ENCODE measurements around the gene CFAP299.

Gene CFAP299

GRCh38 chr4:80911458-80911857, 575.9 kb downstream of the CFAP299 start:
- DNase-seq (ENCODE audit: low read depth in 2 of 3, low spot score in 1 of 3): no peak

GRCh38 chr4:80912350-80912749, 576.8 kb downstream of the CFAP299 start:
- no peak for DNase-seq (ENCODE audit: low read depth in 2 of 3, low spot score in 1 of 3)

GRCh38 chr4:80913381-80913780, 577.9 kb downstream of the CFAP299 start:
- no peak for DNase-seq (ENCODE audit: low read depth in 2 of 3, low spot score in 1 of 3)

GRCh38 chr4:80916770-80917169, 581.2 kb downstream of the CFAP299 start:
- no peak for DNase-seq (ENCODE audit: low read depth in 2 of 3, low spot score in 1 of 3)

GRCh38 chr4:80918004-80918403, 582.5 kb downstream of the CFAP299 start:
- no peak for DNase-seq (ENCODE audit: low read depth in 2 of 3, low spot score in 1 of 3)

- DNase-seq (ENCODE audit: low read depth in 2 of 3, low spot score in 1 of 3): no peak
Measured at GRCh38 chr4:80921441-80921840, 585.9 kb downstream of the CFAP299 start.

- DNase-seq (ENCODE audit: low read depth in 2 of 3, low spot score in 1 of 3): no peak
Measured at GRCh38 chr4:80922941-80923340, 587.4 kb downstream of the CFAP299 start.

- DNase-seq (ENCODE audit: low read depth in 2 of 3, low spot score in 1 of 3): no peak
Measured at GRCh38 chr4:80925293-80925692, 589.8 kb downstream of the CFAP299 start.

- no peak for DNase-seq (ENCODE audit: low read depth in 2 of 3, low spot score in 1 of 3)
Measured at GRCh38 chr4:80926446-80926845, 590.9 kb downstream of the CFAP299 start.

GRCh38 chr4:80926891-80927290, 591.4 kb downstream of the CFAP299 start:
- no peak for DNase-seq (ENCODE audit: low read depth in 2 of 3, low spot score in 1 of 3)

GRCh38 chr4:80927420-80927819, 591.9 kb downstream of the CFAP299 start:
- DNase-seq (ENCODE audit: low read depth in 2 of 3, low spot score in 1 of 3): no peak

- no peak for DNase-seq (ENCODE audit: low read depth in 2 of 3, low spot score in 1 of 3)
Measured at GRCh38 chr4:80931631-80932081, 596.1 kb downstream of the CFAP299 start.

GRCh38 chr4:80948141-80948540, 612.6 kb downstream of the CFAP299 start:
- DNase-seq (ENCODE audit: low read depth in 2 of 3, low spot score in 1 of 3): no peak

- DNase-seq (ENCODE audit: low read depth in 2 of 3, low spot score in 1 of 3): no peak
Measured at GRCh38 chr4:80948995-80949394, 613.5 kb downstream of the CFAP299 start.

GRCh38 chr4:80956421-80956820, 620.9 kb downstream of the CFAP299 start:
- no peak for DNase-seq (ENCODE audit: low read depth in 2 of 3, low spot score in 1 of 3)

- no peak for DNase-seq (ENCODE audit: low read depth in 2 of 3, low spot score in 1 of 3)
Measured at GRCh38 chr4:80963051-80963450, 627.5 kb downstream of the CFAP299 start.

GRCh38 chr4:80967346-80967745, 631.8 kb downstream of the CFAP299 start:
- no peak for DNase-seq (ENCODE audit: low read depth in 2 of 3, low spot score in 1 of 3)

GRCh38 chr4:80980239-80980638, 644.7 kb downstream of the CFAP299 start:
- no peak for DNase-seq (ENCODE audit: low read depth in 2 of 3, low spot score in 1 of 3)

- DNase-seq (ENCODE audit: low read depth in 2 of 3, low spot score in 1 of 3): no peak
Measured at GRCh38 chr4:80986011-80986410, 650.5 kb downstream of the CFAP299 start.

GRCh38 chr4:80989921-80990544, 654.5 kb downstream of the CFAP299 start:
- peak in 1 of 3 donors; percentile 40 for DNase-seq (ENCODE audit: low read depth in 2 of 3, low spot score in 1 of 3)

- DNase-seq (ENCODE audit: low read depth in 2 of 3, low spot score in 1 of 3): no peak
Measured at GRCh38 chr4:80990851-80991250, 655.3 kb downstream of the CFAP299 start.

GRCh38 chr4:80999943-81000342, 664.4 kb downstream of the CFAP299 start:
- no peak for DNase-seq (ENCODE audit: low read depth in 2 of 3, low spot score in 1 of 3)

GRCh38 chr4:81003597-81004111, 668.1 kb downstream of the CFAP299 start:
- DNase-seq (ENCODE audit: low read depth in 2 of 3, low spot score in 1 of 3): no peak

All from stimulated activated CD4-positive, alpha-beta T cell treated with anti-CD3 and anti-CD28 coated beads, Interleukin-12 subunit alpha, Interleukin-12 subunit beta, amount 100 ng/mL, for 48 hours (primary cell).